Glomerular visceral epithelial cell (primary cell): ENCODE measurements around the gene VMP1.
A peak's percentile ranks its signal among the peaks of the same experiment; 100 is the strongest.

ENCODE experiments used
- DNase-seq: peaks from one replicate; pipeline ENCODE4 v3.0.0-alpha.2; 2016; ENCODE audit errors: extremely low spot score

VMP1 gene

GRCh38 chr17:59707971-59708430 lies 547 bp downstream of the VMP1 start:
- no peak for DNase-seq

- DNase-seq: no peak
Measured at GRCh38 chr17:59711936-59712335, 4.5 kb downstream of the VMP1 start.

GRCh38 chr17:59712862-59713261 lies 5.4 kb downstream of the VMP1 start:
- DNase-seq: no peak

- DNase-seq: no peak
Measured at GRCh38 chr17:59714255-59714654, 6.8 kb downstream of the VMP1 start.

GRCh38 chr17:59716427-59716826 lies 9.0 kb downstream of the VMP1 start:
- DNase-seq: no peak

GRCh38 chr17:59719526-59719925 lies 12.1 kb downstream of the VMP1 start:
- no peak for DNase-seq

GRCh38 chr17:59722623-59723022 lies 15.2 kb downstream of the VMP1 start:
- no peak for DNase-seq

- no peak for DNase-seq
Measured at GRCh38 chr17:59723041-59723440, 15.6 kb downstream of the VMP1 start.

- DNase-seq: no peak
Measured at GRCh38 chr17:59723607-59724006, 16.2 kb downstream of the VMP1 start.

- DNase-seq: no peak
Measured at GRCh38 chr17:59725691-59726090, 18.2 kb downstream of the VMP1 start.

- no peak for DNase-seq
Measured at GRCh38 chr17:59727817-59728533, 20.5 kb downstream of the VMP1 start.

- DNase-seq: no peak
Measured at GRCh38 chr17:59730268-59730834, 22.9 kb downstream of the VMP1 start.

- DNase-seq: no peak
Measured at GRCh38 chr17:59733697-59734096, 26.2 kb downstream of the VMP1 start.

GRCh38 chr17:59734226-59734625 lies 26.8 kb downstream of the VMP1 start:
- no peak for DNase-seq

GRCh38 chr17:59737324-59737723 lies 29.9 kb downstream of the VMP1 start:
- no peak for DNase-seq

- DNase-seq: no peak
Measured at GRCh38 chr17:59743842-59744241, 36.4 kb downstream of the VMP1 start.

- no peak for DNase-seq
Measured at GRCh38 chr17:59745040-59745439, 37.6 kb downstream of the VMP1 start.

GRCh38 chr17:59746849-59747445 lies 39.5 kb downstream of the VMP1 start:
- DNase-seq: peak; percentile 50

GRCh38 chr17:59748591-59748990 lies 41.1 kb downstream of the VMP1 start:
- DNase-seq: no peak

- no peak for DNase-seq
Measured at GRCh38 chr17:59751955-59752413, 44.5 kb downstream of the VMP1 start.

- DNase-seq: no peak
Measured at GRCh38 chr17:59752446-59752845, 45.0 kb downstream of the VMP1 start.

GRCh38 chr17:59752922-59753321 lies 45.5 kb downstream of the VMP1 start:
- DNase-seq: no peak
